ENCODE results near the gene CFAP77.

CFAP77 gene

GRCh38 chr9:132584601-132585560 is 174.9 kb downstream of the CFAP77 start:
- no peak for DNase-seq

- peak in 1 of 2 donors; percentile 24 for DNase-seq
Observed at GRCh38 chr9:132585954-132586829, 176.2 kb downstream of the CFAP77 start.

- DNase-seq: no peak
Observed at GRCh38 chr9:132586830-132587591, 177.0 kb downstream of the CFAP77 start.

- no peak for DNase-seq
Observed at GRCh38 chr9:132587592-132587955, 177.6 kb downstream of the CFAP77 start.

- no peak for DNase-seq
Observed at GRCh38 chr9:132588098-132588497, 178.1 kb downstream of the CFAP77 start.

GRCh38 chr9:132588501-132589147 is 178.6 kb downstream of the CFAP77 start:
- no peak for DNase-seq

GRCh38 chr9:132589148-132590036 is 179.4 kb downstream of the CFAP77 start:
- DNase-seq: no peak

- DNase-seq: no peak
Observed at GRCh38 chr9:132590037-132590317, 180.0 kb downstream of the CFAP77 start.

- no peak for DNase-seq
Observed at GRCh38 chr9:132590318-132591182, 180.5 kb downstream of the CFAP77 start.

- DNase-seq: no peak
Observed at GRCh38 chr9:132591244-132591643, 181.2 kb downstream of the CFAP77 start.

GRCh38 chr9:132591751-132592314 is 181.8 kb downstream of the CFAP77 start:
- no peak for DNase-seq

- DNase-seq: no peak
Observed at GRCh38 chr9:132592451-132592850, 182.4 kb downstream of the CFAP77 start.

GRCh38 chr9:132594412-132594811 is 184.4 kb downstream of the CFAP77 start:
- DNase-seq: no peak

GRCh38 chr9:132595319-132595718 is 185.3 kb downstream of the CFAP77 start:
- no peak for DNase-seq

- DNase-seq: no peak
Observed at GRCh38 chr9:132596200-132596599, 186.2 kb downstream of the CFAP77 start.

GRCh38 chr9:132597073-132597775 is 187.2 kb downstream of the CFAP77 start:
- no peak for DNase-seq

- no peak for DNase-seq
Observed at GRCh38 chr9:132600326-132600984, 190.4 kb downstream of the CFAP77 start.

GRCh38 chr9:132602207-132602606 is 192.2 kb downstream of the CFAP77 start:
- DNase-seq: no peak

- no peak for DNase-seq
Observed at GRCh38 chr9:132605387-132605786, 195.4 kb downstream of the CFAP77 start.
